ENCODE results near the gene RWDD3. TPM values are rescaled to one million over a fixed set of nuclear protein-coding genes. Genes with fewer than 3 reads are reported as not detected.

The RWDD3 gene
- total and polyA plus RNA-seq, 2 donors (not counting 3 experiments of a cell fraction or from before 2014, with no cell fraction given) = 9.3 to 12.1 TPM

- Histone ChIP-seq H3K36me3 (ENCODE audit: control insufficient read depth in 2 of 2, extremely low read depth in 1 of 2, insufficient read depth in 2 of 2, low read length in 2 of 2) (peaks cover 0 to 2% of the 10 kb centered on the region in 2 experiments), H3K4me2 (ENCODE audit: insufficient read depth, low read length) (no peak overlapping the region), H3K9ac (replicated peaks; ENCODE audit: extremely low read depth, insufficient read depth, low read length) (no peak overlapping the region), H2AFZ (ENCODE audit: low read depth, low read length) (no peak overlapping the region), H4K20me1 (replicated peaks; ENCODE audit: control insufficient read depth, extremely low read depth, insufficient read depth, low read length) (no peaks in the 10 kb centered on the region), H3K79me2 (ENCODE audit: control insufficient read depth, insufficient read depth, low read length) (peaks cover 10% of the 10 kb centered on the region), H3K27me3 (ENCODE audit: control insufficient read depth in 2 of 2, insufficient read depth in 2 of 2, low read length in 2 of 2) (no peaks in the 10 kb centered on the region), H3K9me3 (replicated peaks; ENCODE audit: control insufficient read depth, insufficient read depth, low read length) (no peaks in the 10 kb centered on the region), H3K9me1 (replicated peaks; ENCODE audit: control insufficient read depth, extremely low read depth, insufficient read depth, low read length) (no peaks in the 10 kb centered on the region), H3K4me1 (ENCODE audit: control insufficient read depth, extremely low read depth, insufficient read depth, low read length) (peaks cover 8% of the 10 kb centered on the region), H3K4me3 (replicated peaks in 1 of 3; ENCODE audit: insufficient read depth in 1 of 3, low read depth in 1 of 3, low read length in 3 of 3) (no peak overlapping the region), H3K27ac (ENCODE audit: insufficient read depth, low read depth, low read length) (no peak overlapping the region)
- ChIA-PET POLR2A (no interaction called here), CTCF (interaction anchor here (1.1 kb wide), 1 partner anchor 11 kb away, joined by 3 read pairs; no protein-coding TSS in a partner anchor)
- DNase-seq (ENCODE audit: low read depth, low spot score) (no peak), FAIRE-seq (no peak)
- intact Hi-C loops (cut with micrococcal nuclease) (loop anchor here (10.0 kb wide), 1 partner anchor 122 kb away; the partner anchor contains the start of gene TLCD4), dilution Hi-C loops (cut with MboI; ENCODE audit: extremely low pct_ligation_motif_present, low sequenced_read_pairs) (no loop called here)
- no TSS peak for BruUV-seq (replicated peaks)
- no peak for TF ChIP-seq MAX (IDR thresholded peaks at IDR 0.05; ENCODE audit: insufficient read depth, insufficient read length)
- no peak for TF ChIP-seq CTCF (IDR thresholded peaks at IDR 0.05; ENCODE audit: extremely low read depth in 1 of 2, insufficient read depth in 1 of 2, low read depth in 1 of 2, low read length in 2 of 2)
- TF ChIP-seq POLR2AphosphoS5 (IDR thresholded peaks at IDR 0.05; ENCODE audit: insufficient read depth, low read depth, low read length) = no peak
- no peak for TF ChIP-seq MYC (IDR thresholded peaks at IDR 0.05; ENCODE audit: low read depth, low read length)
- TF ChIP-seq POLR2A (IDR thresholded peaks at IDR 0.05; ENCODE audit: low read depth, low read length) = no peak
- no peak for TF ChIP-seq JUN (IDR thresholded peaks at IDR 0.05; ENCODE audit: borderline replicate concordance, insufficient read depth, insufficient read length, low read depth)
- TF ChIP-seq EZH2 (IDR thresholded peaks at IDR 0.05; ENCODE audit: borderline replicate concordance, low read depth, low read length, severe bottlenecking) = no peak
- TF ChIP-seq GATA2 (IDR thresholded peaks at IDR 0.05; ENCODE audit: insufficient read depth, insufficient read length, low read depth, low read length) = no peak
- TF ChIP-seq FOS (IDR thresholded peaks at IDR 0.05; ENCODE audit: borderline replicate concordance, insufficient read depth, low read length) = no peak
Measured at GRCh38 chr1:95236784-95237575, 3.0 kb downstream of the RWDD3 start.
